ENCODE data around the gene GLS. TPM values are rescaled to one million over a fixed set of nuclear protein-coding genes. Genes with fewer than 3 reads are reported as not detected.

The GLS gene
- total RNA-seq, 6 experiments from 2014 or later: 191 to 431 (median 201) TPM

DNA sequence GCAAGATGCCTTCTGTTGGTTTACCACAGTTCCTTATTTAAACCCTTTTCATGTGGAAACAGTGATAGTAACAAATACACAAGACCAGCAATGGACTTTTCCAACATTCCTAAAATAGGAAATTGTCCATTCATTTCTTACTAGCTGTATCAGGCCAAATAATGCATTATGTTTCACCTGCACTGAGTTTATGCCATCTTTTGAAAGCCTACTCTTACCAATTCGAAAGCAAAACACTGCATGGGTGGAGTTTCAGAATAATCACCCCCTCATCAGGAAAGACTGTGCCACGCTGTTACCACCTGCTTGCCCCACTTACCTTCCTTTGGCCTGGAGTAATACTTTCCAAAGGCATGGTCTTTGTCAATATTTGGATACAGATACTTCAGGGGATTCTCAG, 95.9 kb downstream of the GLS start:
- H3K36me3 Mint-ChIP-seq (ENCODE audit: low read depth): peaks cover 65% of the 10 kb centered on the region
- no peak for DNase-seq
- TF ChIP-seq, protein P1, sequence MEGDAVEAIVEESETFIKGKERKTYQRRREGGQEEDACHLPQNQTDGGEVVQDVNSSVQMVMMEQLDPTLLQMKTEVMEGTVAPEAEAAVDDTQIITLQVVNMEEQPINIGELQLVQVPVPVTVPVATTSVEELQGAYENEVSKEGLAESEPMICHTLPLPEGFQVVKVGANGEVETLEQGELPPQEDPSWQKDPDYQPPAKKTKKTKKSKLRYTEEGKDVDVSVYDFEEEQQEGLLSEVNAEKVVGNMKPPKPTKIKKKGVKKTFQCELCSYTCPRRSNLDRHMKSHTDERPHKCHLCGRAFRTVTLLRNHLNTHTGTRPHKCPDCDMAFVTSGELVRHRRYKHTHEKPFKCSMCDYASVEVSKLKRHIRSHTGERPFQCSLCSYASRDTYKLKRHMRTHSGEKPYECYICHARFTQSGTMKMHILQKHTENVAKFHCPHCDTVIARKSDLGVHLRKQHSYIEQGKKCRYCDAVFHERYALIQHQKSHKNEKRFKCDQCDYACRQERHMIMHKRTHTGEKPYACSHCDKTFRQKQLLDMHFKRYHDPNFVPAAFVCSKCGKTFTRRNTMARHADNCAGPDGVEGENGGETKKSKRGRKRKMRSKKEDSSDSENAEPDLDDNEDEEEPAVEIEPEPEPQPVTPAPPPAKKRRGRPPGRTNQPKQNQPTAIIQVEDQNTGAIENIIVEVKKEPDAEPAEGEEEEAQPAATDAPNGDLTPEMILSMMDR (IDR thresholded peaks at IDR 0.05): no peak
- no peak overlapping the region for H3K27ac Mint-ChIP-seq
- H3K4me3 Mint-ChIP-seq: no peak overlapping the region; the same call in 1 of the 2 replicates
- peaks cover 49% of the 10 kb centered on the region for H3K4me1 Mint-ChIP-seq (ENCODE audit: low read depth)
- H3K27me3 Mint-ChIP-seq (ENCODE audit: insufficient read depth): peaks cover 8% of the 10 kb centered on the region
- no peaks in the 10 kb centered on the region for H3K9me3 Mint-ChIP-seq

DNA sequence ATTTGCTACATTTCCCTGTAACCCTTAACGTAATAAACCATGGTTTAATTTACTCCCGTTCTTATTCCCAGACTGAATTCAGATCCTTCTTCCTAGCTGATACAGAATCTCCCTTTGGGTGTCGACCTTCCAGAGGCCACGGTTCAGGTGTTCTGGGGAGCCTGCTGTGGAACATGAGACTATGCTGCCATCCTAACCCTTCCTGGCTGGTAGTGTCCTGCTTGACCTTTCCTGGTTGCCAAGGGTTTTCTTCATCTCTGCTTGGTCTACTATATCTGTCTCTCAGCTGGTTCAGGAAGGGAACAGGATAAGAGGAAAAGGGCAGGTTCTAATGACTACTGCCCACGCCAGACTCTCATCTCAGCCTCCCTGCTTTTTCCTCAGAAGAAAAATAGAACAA, 96.9 kb downstream of the GLS start:
- Mint-ChIP-seq H3K36me3 (ENCODE audit: low read depth) (peaks cover 74% of the 10 kb centered on the region), H3K4me3 (peak overlapping the region; percentile 51), H3K27me3 (ENCODE audit: insufficient read depth) (peaks cover 10% of the 10 kb centered on the region), H3K27ac (peak overlapping the region; percentile 81), H3K9me3 (no peaks in the 10 kb centered on the region), H3K4me1 (ENCODE audit: low read depth) (peaks cover 49% of the 10 kb centered on the region)
- DNase-seq: no peak
- TF ChIP-seq, protein P1 (IDR thresholded peaks at IDR 0.05): no peak

DNA sequence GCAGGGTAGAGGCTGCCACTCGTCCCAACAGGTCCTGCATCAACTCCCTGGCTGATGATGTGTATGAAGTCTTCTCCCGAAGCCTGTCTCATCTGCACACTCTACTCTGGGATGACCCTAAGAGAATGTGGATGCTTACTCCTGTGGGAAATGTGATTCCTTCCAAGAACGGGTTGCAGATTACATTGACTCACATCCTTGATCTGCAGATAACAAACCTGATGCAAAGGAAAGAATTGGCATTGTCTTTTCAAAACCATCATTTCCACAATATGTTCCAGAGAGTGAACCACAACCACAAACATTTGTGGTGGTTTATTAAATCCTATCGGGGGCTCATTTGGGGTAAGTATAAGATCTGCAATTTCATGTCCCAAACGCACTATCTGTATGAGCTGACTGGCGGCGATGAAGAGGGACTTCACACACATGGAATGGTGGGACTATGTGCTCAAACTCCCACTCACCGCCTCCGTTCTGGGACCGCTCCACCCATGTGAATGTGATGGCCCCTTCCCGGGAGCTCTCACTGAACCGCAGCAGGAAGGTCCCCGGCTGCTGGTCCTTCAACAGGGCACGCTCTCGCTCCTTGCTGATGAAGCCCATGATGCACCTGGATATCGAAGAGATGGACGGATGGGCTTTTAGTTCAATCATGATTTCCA, 97.9 kb downstream of the GLS start:
- peaks cover 10% of the 10 kb centered on the region for H3K27me3 Mint-ChIP-seq (ENCODE audit: insufficient read depth)
- peak; percentile 85 for DNase-seq
- peak overlapping the region; percentile 81 for H3K27ac Mint-ChIP-seq
- peaks cover 48% of the 10 kb centered on the region for H3K4me1 Mint-ChIP-seq (ENCODE audit: low read depth)
- TF ChIP-seq, protein P1 (IDR thresholded peaks at IDR 0.05): no peak
- H3K36me3 Mint-ChIP-seq (ENCODE audit: low read depth): peaks cover 77% of the 10 kb centered on the region
- no peaks in the 10 kb centered on the region for H3K9me3 Mint-ChIP-seq
- peak overlapping the region; percentile 51 for H3K4me3 Mint-ChIP-seq

DNA sequence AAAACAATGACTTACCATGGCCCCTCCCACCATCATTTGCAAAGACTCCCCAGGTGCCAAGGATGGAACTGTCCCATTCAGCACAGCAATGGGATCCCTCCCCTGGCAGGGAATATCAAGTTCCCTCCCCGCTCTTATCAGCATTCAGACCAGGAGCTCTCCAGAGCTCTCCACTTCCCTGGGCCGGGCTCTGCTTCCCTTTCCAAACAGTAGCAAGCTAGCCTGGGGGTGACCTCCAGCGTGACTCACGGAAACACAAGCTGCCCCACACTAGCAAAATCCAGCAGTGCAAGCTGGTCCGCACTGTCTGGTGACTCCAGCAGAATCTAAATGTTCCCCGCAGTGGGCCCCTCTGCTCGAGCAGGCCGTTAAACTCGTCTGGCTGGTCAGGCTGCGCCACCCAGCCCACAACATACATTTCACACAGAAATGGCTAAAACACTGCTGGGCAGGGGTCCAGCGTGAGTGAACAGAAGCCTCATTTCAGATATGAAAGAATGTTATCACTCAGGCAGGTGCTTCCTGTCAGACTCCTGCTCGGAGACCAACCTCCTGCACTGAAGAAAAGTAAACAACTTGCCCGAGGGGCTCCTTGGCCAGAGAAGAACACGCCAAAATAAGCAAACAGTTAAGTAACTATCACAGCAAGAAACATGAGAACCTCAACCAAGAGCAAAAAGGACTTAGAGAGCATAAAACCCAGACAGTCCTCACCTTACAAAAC, 99.4 kb downstream of the GLS start:
- peak overlapping the region; percentile 40; the same call in 1 of the 2 replicates for H3K27ac Mint-ChIP-seq
- H3K9me3 Mint-ChIP-seq: no peaks in the 10 kb centered on the region
- H3K36me3 Mint-ChIP-seq (ENCODE audit: low read depth): peaks cover 79% of the 10 kb centered on the region
- H3K4me1 Mint-ChIP-seq (ENCODE audit: low read depth): peaks cover 43% of the 10 kb centered on the region
- peak overlapping the region; percentile 41; the same call in 1 of the 2 replicates for H3K4me3 Mint-ChIP-seq
- TF ChIP-seq, protein P1 (IDR thresholded peaks at IDR 0.05): no peak
- no peak for DNase-seq
- peaks cover 15% of the 10 kb centered on the region; the same call in 1 of the 2 replicates for H3K27me3 Mint-ChIP-seq (ENCODE audit: insufficient read depth)

DNA sequence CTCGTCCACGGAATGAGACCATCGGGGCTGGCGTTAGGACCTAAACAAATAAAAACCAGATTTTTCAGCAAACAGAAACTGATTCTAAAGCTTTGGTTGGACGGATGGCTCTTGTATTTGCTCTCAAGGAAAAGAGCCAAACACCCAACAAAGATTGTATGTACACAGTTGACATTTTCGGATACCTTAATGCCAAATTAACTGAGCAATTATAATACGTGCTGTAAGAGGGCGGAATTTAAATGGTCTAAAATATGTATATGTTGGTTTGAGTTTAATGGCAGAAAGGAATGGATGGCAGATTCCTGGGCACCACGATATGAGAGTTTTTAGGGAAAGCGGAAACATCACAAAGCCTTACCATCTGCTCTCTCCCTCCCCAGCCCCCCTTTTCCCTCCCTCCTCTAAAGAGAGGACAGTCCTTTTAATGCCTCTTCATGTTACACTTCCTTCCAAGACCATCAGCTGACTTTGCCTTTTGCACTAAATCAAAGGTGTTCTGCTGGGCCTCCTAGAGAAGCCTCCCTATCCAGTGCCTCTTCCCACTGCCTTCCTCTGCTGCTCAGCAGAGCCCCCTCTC, 100.1 kb downstream of the GLS start:
- Mint-ChIP-seq H3K9me3 (no peaks in the 10 kb centered on the region), H3K36me3 (ENCODE audit: low read depth) (peaks cover 85% of the 10 kb centered on the region), H3K27ac (no peak overlapping the region), H3K4me3 (no peak overlapping the region; the same call in 1 of the 2 replicates), H3K4me1 (ENCODE audit: low read depth) (peaks cover 50% of the 10 kb centered on the region), H3K27me3 (ENCODE audit: insufficient read depth) (peaks cover 20% of the 10 kb centered on the region)
- TF ChIP-seq, protein P1 (IDR thresholded peaks at IDR 0.05): no peak
- no peak for DNase-seq
